C1 segment of cervical spinal cord (tissue), 14 donors: ENCODE measurements around the gene MRPL20.

Experiments used
- DNase-seq, 14 donors: peaks; one replicate each; lab custom pipeline; 2025; lab: John Stamatoyannopoulos, UW

MRPL20 gene

GRCh38 chr1:1364266-1364665, 42.8 kb downstream of the MRPL20 start:
- DNase-seq, result no peak

- no peak for DNase-seq
Observed at GRCh38 chr1:1361982-1362423, 45.1 kb downstream of the MRPL20 start.

- no peak for DNase-seq
Observed at GRCh38 chr1:1361233-1361981, 45.7 kb downstream of the MRPL20 start.

- DNase-seq, result peak in 3 of 14 donors; percentile 28 to 84 (median 32)
Observed at GRCh38 chr1:1360506-1361169, 46.5 kb downstream of the MRPL20 start.

GRCh38 chr1:1359664-1360468, 47.2 kb downstream of the MRPL20 start:
- no peak for DNase-seq

GRCh38 chr1:1359308-1359663, 47.8 kb downstream of the MRPL20 start:
- DNase-seq, result no peak

GRCh38 chr1:1358433-1359271, 48.4 kb downstream of the MRPL20 start, which contains the start of gene MXRA8:
MXRA8 (minus strand) TSS chr1:1358555; CDS start chr1:1358504, 51 bp downstream.
- peak in 7 of 14 donors; percentile 15 to 73 (median 31) for DNase-seq

- peak in 1 of 14 donors; percentile 65 for DNase-seq
Observed at GRCh38 chr1:1357871-1358432, 49.1 kb downstream of the MRPL20 start.

- no peak for DNase-seq
Observed at GRCh38 chr1:1356796-1357401, 50.2 kb downstream of the MRPL20 start.

- DNase-seq, result no peak
Observed at GRCh38 chr1:1356166-1356795, 50.8 kb downstream of the MRPL20 start.

GRCh38 chr1:1355416-1355815, 51.7 kb downstream of the MRPL20 start:
- DNase-seq, result peak in 1 of 14 donors; percentile 30

GRCh38 chr1:1354271-1355247, 52.5 kb downstream of the MRPL20 start:
- no peak for DNase-seq

- DNase-seq, result no peak
Observed at GRCh38 chr1:1353389-1354151, 53.5 kb downstream of the MRPL20 start.

GRCh38 chr1:1352786-1353388, 54.2 kb downstream of the MRPL20 start:
- no peak for DNase-seq
